Stimulated activated CD8-positive, alpha-beta memory T cell treated with anti-CD3 and anti-CD28 coated beads, Interleukin-4, amount 100 ng/mL, for 1 hour (primary cell): ENCODE data around the gene JSRP1.

ENCODE experiments used
- DNase-seq, 2 donors: peaks; one replicate each; pipeline ENCODE4 v3.0.0-alpha.2; 2020; ENCODE audit warnings: low read depth in 2 of 2, low spot score in 1 of 2

The JSRP1 gene

DNA sequence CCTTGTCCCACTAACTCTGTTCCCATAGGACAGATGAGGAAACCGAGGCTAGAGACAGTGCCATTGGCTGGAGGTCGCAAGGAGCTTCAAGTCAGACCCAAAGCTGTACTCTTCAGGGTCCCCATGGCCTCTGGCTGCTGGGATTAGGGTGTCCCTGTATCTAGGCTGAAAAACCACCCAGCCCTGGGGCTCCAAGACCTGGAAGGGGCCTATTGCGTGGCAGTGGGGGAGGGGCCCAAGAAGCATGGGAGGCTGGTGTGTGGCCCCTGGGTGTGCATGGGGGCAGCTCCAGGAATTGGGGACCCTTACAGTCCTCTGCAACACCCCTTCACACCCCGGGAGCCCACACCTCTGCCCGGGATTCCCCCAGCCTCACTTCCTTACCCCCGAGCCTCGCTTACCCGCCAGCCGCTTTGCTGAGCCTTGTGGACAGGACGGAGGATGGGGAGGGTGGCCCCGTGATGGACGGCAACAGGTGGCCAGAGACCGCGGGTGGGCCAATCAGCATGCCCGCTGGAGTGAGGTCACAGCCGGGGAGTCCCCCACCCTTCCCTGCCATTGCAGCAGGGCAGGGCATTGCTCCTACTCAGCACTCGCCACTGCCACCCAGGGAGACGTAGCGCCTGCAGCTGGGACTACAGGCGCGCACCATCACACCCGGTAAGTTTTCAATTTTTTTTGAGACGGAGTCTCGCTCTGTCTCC is at the start of gene JSRP1:
Gene JSRP1 (minus strand): TSS at position 436 of the 704 bp plus-strand sequence. CDS start 1,103 bp downstream, outside the sequence.
- DNase-seq: no peak

- no peak for DNase-seq
Observed at GRCh38 chr19:2305452-2306280, 49.4 kb upstream of the JSRP1 start.

GRCh38 chr19:2303211-2303798 is 47.1 kb upstream of the JSRP1 start:
- no peak for DNase-seq

DNA sequence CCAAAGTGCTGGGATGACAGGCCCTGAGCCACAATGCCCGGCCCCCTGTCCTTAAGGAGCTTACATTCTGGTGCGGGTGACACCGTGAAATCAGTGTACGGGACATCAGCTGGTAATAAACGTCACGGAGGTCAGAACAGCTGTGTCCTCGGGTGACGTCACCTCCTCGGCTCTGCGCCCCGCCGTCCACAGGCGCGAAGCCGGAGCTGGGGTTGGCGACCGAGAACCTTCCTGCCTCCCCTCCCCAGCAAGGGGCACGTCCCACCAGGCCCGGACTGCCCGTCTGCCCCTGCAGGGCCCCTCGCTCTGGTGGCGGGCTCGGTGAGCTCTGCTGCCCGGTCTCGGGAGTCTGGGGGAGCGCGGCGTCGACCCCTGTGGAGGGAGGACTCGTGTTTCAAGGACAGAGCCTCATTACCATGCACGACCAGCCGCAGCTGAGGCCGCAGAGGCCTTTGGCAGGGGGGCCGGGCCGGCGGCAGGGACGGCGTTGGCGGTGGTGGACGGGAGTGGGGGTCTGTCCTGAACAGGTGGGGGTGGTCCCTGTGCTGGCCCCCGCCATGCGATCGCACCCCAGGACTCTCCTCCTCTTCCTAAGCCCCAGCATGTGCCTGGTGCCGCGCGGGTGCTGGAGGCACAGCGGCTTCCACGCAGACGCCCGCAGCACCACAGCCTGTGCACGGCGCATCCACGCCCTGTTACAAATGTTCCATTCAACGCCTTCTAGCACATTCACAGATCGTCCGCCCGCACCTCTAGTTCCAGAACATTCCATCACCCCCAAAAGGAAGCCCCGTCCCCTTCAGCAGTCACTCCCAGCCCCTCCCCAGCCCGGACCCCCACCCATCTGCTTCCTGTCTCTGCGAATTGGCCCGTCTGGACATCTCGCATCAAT is 46.3 kb upstream of the JSRP1 start:
- DNase-seq: no peak

DNA sequence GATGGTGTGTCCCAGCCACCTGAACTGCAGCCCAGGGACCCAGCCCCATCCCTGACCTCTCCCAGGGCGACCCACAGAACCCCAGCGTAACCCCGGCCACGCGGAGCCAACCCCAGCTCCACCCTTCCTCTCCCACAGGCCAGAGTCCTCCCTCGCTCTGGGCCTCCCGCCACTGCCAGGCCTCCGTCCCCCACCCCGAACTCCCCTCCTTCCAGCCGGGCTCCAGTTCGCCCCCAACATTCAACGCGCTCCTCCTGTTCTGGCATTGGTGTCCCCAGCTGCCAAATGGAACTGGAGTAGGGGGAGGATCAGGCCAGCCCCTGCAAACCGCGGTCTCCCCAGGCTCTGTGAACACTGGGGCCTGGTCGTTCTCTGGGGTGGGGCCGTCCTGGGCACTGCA is 44.3 kb upstream of the JSRP1 start:
- no peak for DNase-seq

DNA sequence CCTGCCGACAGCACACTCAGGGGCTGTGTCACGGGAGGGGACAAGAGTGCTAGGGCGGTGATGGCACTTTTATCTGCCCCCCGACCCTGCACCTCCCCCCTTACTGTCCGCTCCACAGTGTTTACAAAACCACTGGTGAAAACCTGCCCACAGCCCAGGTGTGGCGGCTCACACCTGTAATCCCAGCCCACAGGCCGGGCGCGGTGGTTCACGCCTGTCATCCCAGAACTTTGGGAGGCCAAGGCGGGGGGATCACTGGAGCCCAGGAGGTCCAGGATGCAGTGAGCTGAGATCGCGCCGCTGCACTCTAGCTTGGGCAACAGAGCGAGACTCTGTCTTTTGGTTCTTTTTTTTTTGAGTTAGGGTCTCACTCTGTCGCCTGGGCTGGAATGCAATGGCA is 39.9 kb upstream of the JSRP1 start:
- no peak for DNase-seq

- no peak for DNase-seq
Observed at GRCh38 chr19:2294687-2295335, 38.6 kb upstream of the JSRP1 start.

DNA sequence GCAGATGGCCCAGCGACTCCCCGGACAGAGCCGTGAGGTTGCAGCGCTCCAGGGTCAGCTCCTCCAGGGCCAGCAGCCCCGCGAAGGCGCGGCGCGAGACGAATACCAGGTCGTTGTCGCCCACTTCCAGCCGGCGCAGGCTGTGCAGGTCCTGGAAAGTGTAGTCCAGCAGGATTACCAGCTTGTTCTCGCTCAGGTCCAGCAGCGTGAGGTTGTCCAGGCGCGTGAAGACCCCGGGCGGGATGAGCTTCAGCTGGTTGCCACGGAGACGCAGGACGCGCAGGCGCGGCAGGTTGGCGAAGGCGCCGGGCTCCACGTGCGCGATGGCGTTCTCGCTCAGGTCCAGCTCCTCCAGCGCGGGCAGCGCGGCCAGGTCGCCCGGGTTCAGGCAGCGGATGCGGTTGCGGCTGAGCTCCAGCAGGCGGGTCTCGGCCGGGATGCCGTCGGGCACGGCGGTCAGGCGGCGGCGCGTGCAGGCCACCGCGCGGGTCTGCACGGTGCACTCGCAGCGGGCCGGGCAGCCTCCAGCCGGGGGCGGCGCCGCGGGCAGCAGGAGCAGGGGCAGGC is 35.1 kb upstream of the JSRP1 start:
- DNase-seq: no peak

DNA sequence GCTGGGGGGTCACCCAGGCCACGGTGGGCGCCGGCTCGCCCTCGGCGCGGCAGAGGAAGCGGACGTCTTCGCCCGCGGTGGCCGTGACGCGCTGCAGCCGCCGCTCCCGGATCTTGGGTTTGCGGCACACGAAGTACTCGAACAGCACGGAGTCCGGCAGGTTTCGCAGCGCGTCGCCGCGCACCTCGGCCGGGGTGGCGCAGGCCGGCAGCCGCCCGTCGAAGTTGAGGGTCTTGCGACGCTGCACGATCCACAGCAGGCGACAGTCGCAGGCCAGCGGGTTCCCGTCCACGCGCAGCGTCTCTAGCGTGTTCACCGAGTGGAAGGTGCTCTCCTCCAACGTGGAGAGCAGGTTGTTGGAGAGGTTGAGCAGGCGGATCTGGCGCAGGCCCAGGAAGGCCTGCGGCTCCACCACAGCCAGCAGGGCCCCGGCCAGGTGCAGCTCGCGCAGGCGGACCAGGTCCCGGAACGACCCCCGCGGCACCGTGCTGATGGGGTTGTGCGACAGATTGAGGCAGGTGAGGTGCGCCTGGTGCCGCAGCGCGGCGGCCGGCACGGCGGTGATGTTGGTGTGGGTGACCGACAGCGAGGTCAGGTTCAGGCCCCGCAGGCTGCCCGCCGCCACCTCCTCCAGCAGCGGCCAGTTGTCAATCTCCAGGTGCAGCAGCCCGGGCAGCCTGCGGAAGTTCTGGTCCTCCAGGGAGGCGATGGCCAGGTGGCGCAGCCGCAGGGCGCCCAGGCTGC is 34.4 kb upstream of the JSRP1 start:
- DNase-seq: no peak

DNA sequence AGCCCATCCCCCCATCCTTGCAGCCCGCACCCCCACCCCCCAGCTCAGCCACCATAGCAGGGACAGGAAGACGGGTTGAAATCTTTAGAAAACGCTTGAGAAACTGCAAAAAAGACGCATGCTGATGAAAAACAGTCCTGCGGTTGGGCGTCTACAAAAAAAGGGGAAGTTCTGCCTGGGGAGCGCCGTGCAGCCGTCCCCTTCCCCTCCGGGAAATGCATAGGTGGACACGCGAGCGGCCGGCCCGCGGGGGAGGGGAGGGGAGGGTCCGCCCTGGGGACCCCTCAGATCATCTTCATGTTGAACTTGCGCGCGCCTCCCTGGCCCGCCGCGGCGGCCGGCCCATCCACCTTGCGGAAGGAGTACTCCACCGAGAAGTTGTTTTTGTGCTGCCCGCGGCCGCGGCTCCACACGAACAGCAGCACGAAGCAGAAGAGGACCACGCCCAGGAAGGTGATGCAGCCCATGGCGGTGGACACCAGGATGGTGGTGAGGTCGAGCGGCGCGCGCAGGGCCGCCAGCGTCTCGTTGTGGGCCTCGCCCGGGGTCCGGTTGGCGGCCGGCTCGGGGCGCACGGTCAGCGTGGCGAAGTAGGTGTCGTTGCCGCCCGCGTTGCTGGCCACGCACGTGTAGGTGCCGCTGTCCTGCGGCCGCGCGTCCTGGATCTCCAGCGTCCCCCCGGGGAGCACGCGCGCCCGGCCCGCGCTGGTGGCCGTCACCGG is 33.7 kb upstream of the JSRP1 start:
- DNase-seq: no peak

DNA sequence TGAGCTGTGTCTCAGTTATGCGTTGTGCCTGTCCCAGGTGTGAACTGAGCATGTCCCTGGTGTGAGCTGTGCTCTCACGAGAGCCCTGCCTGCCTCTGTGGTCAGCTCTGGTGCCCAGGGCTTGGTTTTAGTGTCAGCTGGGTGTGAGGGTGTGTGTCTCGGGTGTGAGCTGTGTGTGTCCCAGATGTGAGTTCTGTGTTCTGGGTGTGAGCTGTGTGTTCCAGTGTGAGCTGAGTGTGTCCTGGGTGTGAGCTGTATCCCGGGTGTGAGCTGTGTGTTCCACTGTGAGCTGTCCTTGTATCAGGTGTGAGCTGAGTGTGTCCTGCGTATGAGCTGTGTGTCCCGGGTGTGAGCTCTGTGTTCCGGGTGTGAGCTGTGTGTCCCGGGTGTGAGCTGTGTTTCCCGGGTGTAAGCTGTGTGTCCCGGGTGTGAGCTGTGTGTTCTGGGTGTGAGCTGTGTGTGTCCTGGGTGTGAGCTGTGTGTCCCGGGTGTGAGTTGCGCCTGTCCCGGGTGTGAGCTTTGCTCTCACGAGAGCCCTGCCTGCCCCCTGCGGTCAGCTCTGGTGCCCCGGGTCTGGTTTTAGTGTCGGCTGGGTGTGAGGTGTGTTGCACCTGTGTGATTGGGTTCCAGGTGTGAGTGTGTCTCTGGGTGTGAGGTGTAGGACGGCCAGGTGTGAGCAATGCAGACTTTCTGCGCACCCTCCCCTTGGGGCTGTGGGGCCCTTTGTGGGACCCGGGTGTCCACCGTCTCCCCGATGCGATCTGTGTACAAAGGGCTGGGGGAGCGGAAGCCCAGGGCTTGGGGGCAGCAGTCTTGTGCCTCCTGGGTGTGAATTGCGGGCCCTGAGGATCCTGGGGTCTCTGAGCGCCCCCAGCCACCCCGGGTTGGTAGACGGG is 32.8 kb upstream of the JSRP1 start:
- no peak for DNase-seq

GRCh38 chr19:2288338-2288817 is 32.2 kb upstream of the JSRP1 start:
- DNase-seq: no peak

- no peak for DNase-seq
Observed at GRCh38 chr19:2287585-2288337, 31.5 kb upstream of the JSRP1 start.

DNA sequence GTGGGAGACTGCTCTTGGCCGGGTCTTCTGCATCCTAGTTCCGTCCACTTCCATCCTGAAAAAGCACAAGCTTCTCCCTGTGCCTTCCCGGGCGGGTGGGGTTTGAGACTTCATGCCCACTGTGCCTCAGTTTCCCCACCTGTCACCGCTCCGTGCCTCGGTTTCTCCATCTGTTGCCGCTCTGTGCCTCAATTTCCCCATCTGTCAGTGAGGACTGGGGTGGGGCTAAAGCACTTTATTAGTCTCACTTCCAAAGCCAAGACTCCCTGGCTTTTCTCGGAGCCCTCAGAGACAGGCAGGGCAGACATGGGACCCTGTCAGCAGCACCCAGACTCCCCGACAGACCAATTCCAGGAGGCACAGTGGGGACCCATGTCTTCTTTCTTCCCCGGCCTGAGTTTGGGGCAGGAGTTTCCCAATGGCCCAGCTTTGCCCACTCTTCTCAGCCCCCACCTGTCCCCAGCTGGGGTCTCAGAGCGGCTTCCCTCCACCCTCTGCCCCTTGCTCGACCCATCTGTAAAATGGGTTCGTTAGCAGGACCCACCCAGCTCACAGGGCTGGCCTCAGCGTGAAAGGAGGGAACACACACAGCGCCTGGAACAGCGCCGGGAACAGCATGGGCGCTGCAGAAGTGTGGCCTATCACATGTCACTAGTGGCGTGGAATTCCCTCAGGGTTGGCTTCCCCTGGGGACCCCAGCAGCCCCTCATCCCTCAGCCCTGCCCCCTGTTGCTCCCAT is 30.4 kb upstream of the JSRP1 start:
- DNase-seq: no peak

DNA sequence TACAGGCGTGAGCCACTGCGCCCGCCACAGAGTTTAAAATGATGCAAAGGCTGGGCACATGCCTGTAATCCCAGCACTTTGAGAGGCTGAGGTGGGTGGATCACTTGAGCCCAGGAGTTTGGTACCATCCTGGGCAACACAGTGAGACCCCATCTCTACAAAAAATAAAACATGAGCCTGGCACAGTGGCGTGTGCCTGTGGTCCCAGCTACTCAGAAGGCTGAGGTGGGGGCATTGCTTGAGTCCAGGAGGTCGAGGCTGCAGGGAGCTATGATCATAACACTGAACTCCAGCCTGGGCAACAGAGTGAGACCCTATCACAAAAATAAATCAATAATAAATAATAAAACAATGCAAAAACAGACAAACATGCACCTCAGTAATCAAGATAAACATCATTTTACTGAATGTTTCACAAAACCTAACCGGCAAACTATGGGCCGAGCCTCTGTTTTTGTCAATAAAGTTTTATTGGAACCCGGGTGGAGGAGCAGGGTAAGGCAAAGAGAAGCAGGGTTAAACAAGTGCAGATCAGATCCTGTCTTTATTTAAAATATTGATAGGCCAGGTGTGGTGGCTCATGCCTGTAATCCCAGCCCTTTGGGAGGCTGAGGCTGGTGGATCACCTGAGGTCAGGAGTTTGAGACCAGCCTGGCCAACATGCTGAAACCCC is 27.8 kb upstream of the JSRP1 start:
- DNase-seq: no peak

GRCh38 chr19:2282862-2283237 is 26.6 kb upstream of the JSRP1 start:
- DNase-seq: no peak
